Kidney (tissue), 14 donors: Measurements from ENCODE around the gene SEH1L. TPM values are rescaled to one million over a fixed set of nuclear protein-coding genes. Genes with fewer than 3 reads are reported as not detected.

Source experiments
- DNase-seq, 5 donors: peaks; one replicate each; pipeline ENCODE4 v3.0.0-alpha.2; 2013 to 2020
- FAIRE-seq: peaks from 2 replicates; lab custom pipeline; 2012; peaks lifted over from hg19 to GRCh38; lab: Jason Lieb, UNC
- H3K27ac ChIP-seq, 2 donors: one replicate each; pipeline ENCODE4 v1.7.0; 2013; ENCODE audit warnings: low read depth in 2 of 2, low read length in 2 of 2, inconsistent platforms in 1 of 2
- H3K27me3 ChIP-seq: one replicate; pipeline ENCODE4 v1.7.1; 2013; ENCODE audit warnings: low read length, inconsistent platforms; ENCODE audit not compliant: control insufficient read depth, insufficient read depth
- H3K36me3 ChIP-seq, 3 donors: one replicate each; pipeline versions ENCODE4 v1.7.0 to v1.7.1; 2013; ENCODE audit warnings: low read length in 3 of 3, control low read depth in 1 of 3, inconsistent platforms in 1 of 3; ENCODE audit not compliant: insufficient read depth in 3 of 3, control insufficient read depth in 2 of 3
- H3K4me1 ChIP-seq, 3 donors: one replicate each; pipeline versions ENCODE4 v1.7.0 to v1.7.1; 2013; ENCODE audit warnings: low read length in 3 of 3, inconsistent platforms in 1 of 3, low read depth in 1 of 3; ENCODE audit not compliant: control insufficient read depth in 2 of 3, insufficient read depth in 2 of 3
- H3K4me3 ChIP-seq, 3 donors: one replicate each; pipeline versions ENCODE4 v1.7.0 to v1.8.1; 2013; ENCODE audit warnings: low read length in 3 of 3, control low read depth in 1 of 3, inconsistent platforms in 1 of 3
- H3K9ac ChIP-seq, 3 donors: one replicate each; pipeline versions ENCODE4 v1.7.0 to v1.7.1; 2013; ENCODE audit warnings: low read length in 3 of 3, control low read depth in 1 of 3, inconsistent platforms in 1 of 3
- H3K9me3 ChIP-seq, 3 donors: one replicate each; pipeline versions ENCODE4 v1.7.0 to v1.7.1; 2013; ENCODE audit warnings: low read length in 3 of 3, control low read depth in 1 of 3, inconsistent platforms in 1 of 3; ENCODE audit not compliant: control insufficient read depth in 2 of 3, insufficient read depth in 1 of 3
- CTCF ChIP-seq: IDR thresholded peaks from 3 replicates; pipeline ENCODE4 v1.5.1; 2012; ENCODE audit warnings: mild to moderate bottlenecking, moderate library complexity, borderline replicate concordance; ENCODE audit not compliant: insufficient read depth; ENCODE audit errors: extremely low read depth
- intact Hi-C: fragments of 100-400 bp; cut with DNase I; formaldehyde crosslinking; loops from one replicate; pipeline ENCODE4 v1.11.1; 2022
- polyA plus RNA-seq: library from polyadenylated mRNA; stranded (reverse); fragments of 350-450 nt; fragmentation: Illumina TruSeq; extraction: RNeasy Lipid Tissue Mini Kit (QIAGEN cat#74804); gene quantifications from one replicate; pipeline ENCODE4 v1.2.3, GENCODE V29; 2014; ENCODE audit warnings: low read depth, low replicate concordance; ENCODE audit not compliant: insufficient read depth
- total RNA-seq: library from RNA; stranded (reverse); fragmentation: NEBNext Ultra II Directional; extraction: Animal tissue kit (Norgen Biotek cat#: 25700); gene quantifications from one replicate; pipeline ENCODE4 v1.2.1, GENCODE V29; 2021
- donor health status: control.
- donor health status: control.
- donor health status: control.
- donor health status: control.
- donor health status: control.
- donor health status: DM: yes; HTN: yes; CAD: no.
- donor health status: Normal renal cell carcinoma (clear cell type).

The SEH1L gene
- total and polyA plus RNA-seq, 2 donors from 2014 or later: 15.8 to 43.3 TPM

- Histone ChIP-seq H3K9ac (no peak overlapping the region), H3K27ac (no peak overlapping the region), H3K9me3 (no peaks in the 10 kb centered on the region), H3K27me3 (no peaks in the 10 kb centered on the region), H3K4me3 (no peak overlapping the region), H3K4me1 (no peaks in the 10 kb centered on the region), H3K36me3 (peaks cover 6 to 19% (median 11%) of the 10 kb centered on the region in 3 donors)
- no peak for TF ChIP-seq CTCF
- DNase-seq: no peak
- FAIRE-seq: no peak
- intact Hi-C loops: no loop called here
These were observed 20.3 kb downstream of the SEH1L start for GRCh38 chr18:12968115-12968514.

DNA sequence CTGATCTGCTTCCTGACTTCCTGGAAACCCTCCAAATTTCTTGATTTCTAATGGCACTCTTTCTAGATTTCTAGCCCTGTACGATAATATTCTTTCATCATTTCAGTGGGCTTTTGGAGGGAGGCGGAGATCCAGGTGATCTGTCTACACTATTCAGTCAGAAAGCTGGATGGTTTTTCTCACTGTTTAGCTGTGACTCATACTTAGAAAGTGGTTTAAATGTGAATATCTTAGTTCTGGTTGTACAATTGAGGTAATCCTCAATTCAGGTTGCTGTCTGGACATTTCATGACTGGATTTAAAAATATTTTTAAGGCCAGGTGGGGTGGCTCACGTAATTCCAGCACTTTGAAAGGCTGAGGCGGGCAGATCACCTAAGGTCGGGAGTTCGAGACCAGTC lies 20.8 kb downstream of the SEH1L start:
- no peaks in the 10 kb centered on the region for H3K9me3 ChIP-seq
- intact Hi-C loops: no loop called here
- H3K36me3 ChIP-seq: peaks cover 5 to 15% (median 10%) of the 10 kb centered on the region in 3 donors
- H3K27me3 ChIP-seq: no peaks in the 10 kb centered on the region
- DNase-seq: no peak
- no peak for TF ChIP-seq CTCF
- H3K4me1 ChIP-seq: no peaks in the 10 kb centered on the region
- FAIRE-seq: no peak
- no peak overlapping the region for H3K9ac ChIP-seq
- no peak overlapping the region for H3K27ac ChIP-seq
- H3K4me3 ChIP-seq: no peak overlapping the region

- Histone ChIP-seq H3K4me3 (no peak overlapping the region), H3K27ac (no peak overlapping the region), H3K4me1 (no peaks in the 10 kb centered on the region), H3K36me3 (peaks cover 13 to 19% (median 16%) of the 10 kb centered on the region in 3 donors), H3K9ac (no peak overlapping the region), H3K27me3 (no peaks in the 10 kb centered on the region), H3K9me3 (no peaks in the 10 kb centered on the region)
- DNase-seq (no peak), FAIRE-seq (no peak)
- intact Hi-C loops: no loop called here
- no peak for TF ChIP-seq CTCF
These were observed 25.9 kb downstream of the SEH1L start for GRCh38 chr18:12973562-12974213.
